ENCODE data around the gene PPP1R13B. TPM values are rescaled to one million over a fixed set of nuclear protein-coding genes. Genes with fewer than 3 reads are reported as not detected.

The PPP1R13B gene
- total RNA-seq, 2 donors from 2014 or later: 18.2 to 22.6 TPM

- no peaks in the 10 kb centered on the region for H3K9me3 ChIP-seq (ENCODE audit: control insufficient read depth, low read length, poor library complexity, severe bottlenecking)
- Mint-ChIP-seq H3K27me3 (peaks cover 14% of the 10 kb centered on the region), H3K27ac (no peak overlapping the region), H3K36me3 (ENCODE audit: low read depth) (no peaks in the 10 kb centered on the region), H3K4me3 (no peak overlapping the region), H3K4me1 (peaks cover 5% of the 10 kb centered on the region)
- ATAC-seq (no peak), DNase-seq (no peak)
Observed at GRCh38 chr14:103859416-103860202, 12.2 kb upstream of the PPP1R13B start.

- no peak overlapping the region for H3K4me3 Mint-ChIP-seq
- no peak overlapping the region for H3K27ac Mint-ChIP-seq
- DNase-seq (no peak), ATAC-seq (no peak)
- H3K36me3 Mint-ChIP-seq (ENCODE audit: low read depth): no peaks in the 10 kb centered on the region
- H3K9me3 ChIP-seq (ENCODE audit: control insufficient read depth, low read length, poor library complexity, severe bottlenecking): no peaks in the 10 kb centered on the region
- peaks cover 14% of the 10 kb centered on the region for H3K27me3 Mint-ChIP-seq
- H3K4me1 Mint-ChIP-seq: peaks cover 12% of the 10 kb centered on the region
Observed at GRCh38 chr14:103858063-103858781, 10.8 kb upstream of the PPP1R13B start.

- H3K27me3 Mint-ChIP-seq: peaks cover 9% of the 10 kb centered on the region
- peaks cover 12% of the 10 kb centered on the region for H3K4me1 Mint-ChIP-seq
- no peak for ATAC-seq
- H3K4me3 Mint-ChIP-seq: no peak overlapping the region
- H3K9me3 ChIP-seq (ENCODE audit: control insufficient read depth, low read length, poor library complexity, severe bottlenecking): no peaks in the 10 kb centered on the region
- H3K27ac Mint-ChIP-seq: peak overlapping the region; percentile 80
- DNase-seq: no peak
- no peaks in the 10 kb centered on the region for H3K36me3 Mint-ChIP-seq (ENCODE audit: low read depth)
Observed at GRCh38 chr14:103857256-103857655, 9.9 kb upstream of the PPP1R13B start.

DNA sequence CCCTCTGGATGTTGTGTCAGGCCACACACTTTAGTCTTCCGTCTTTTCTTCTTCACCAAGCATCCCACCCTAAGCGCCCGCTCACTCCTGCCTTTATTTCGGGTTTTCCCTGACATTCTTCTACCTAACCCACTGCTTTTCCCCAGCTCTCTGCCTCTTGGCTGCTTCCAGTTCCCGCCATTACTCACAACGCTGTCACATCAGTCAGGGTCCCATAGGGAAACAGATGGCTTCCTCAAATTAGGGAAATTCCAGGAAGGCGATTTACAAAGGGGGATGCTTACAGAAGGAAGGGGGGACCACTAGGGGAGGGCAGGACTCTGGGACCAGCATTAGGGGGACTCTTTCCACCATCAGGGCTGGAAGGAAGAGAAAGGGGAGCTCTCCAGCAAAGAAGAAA lies 9.2 kb upstream of the PPP1R13B start:
- Mint-ChIP-seq H3K4me3 (no peak overlapping the region), H3K27ac (peak overlapping the region; percentile 80), H3K36me3 (ENCODE audit: low read depth) (no peaks in the 10 kb centered on the region), H3K27me3 (peaks cover 3% of the 10 kb centered on the region), H3K4me1 (peaks cover 13% of the 10 kb centered on the region)
- no peaks in the 10 kb centered on the region for H3K9me3 ChIP-seq (ENCODE audit: control insufficient read depth, low read length, poor library complexity, severe bottlenecking)
- ATAC-seq (no peak), DNase-seq (no peak)

DNA sequence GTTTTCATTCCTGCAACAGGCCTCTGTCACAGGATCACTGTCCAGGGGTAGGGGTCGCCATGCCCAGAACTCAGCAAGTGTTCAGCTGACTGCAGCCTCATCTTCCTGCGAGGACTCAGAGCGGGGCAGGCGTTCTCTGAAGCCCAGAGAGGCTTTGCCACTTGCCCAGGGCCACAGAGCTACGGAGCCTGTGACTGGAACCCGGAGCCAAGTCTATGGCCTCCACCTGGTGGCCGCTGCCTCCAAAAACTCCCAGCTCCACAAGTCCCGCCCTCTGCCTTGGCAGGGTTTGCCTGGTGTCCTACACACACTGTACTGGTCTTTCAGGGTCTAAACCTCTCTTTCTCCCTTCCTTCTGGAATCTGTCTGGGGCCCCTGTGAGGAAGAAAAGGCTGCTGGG lies 8.7 kb upstream of the PPP1R13B start:
- no peaks in the 10 kb centered on the region for H3K9me3 ChIP-seq (ENCODE audit: control insufficient read depth, low read length, poor library complexity, severe bottlenecking)
- H3K27ac Mint-ChIP-seq: peak overlapping the region; percentile 80
- ATAC-seq: no peak
- no peaks in the 10 kb centered on the region for H3K36me3 Mint-ChIP-seq (ENCODE audit: low read depth)
- peaks cover 13% of the 10 kb centered on the region for H3K4me1 Mint-ChIP-seq
- DNase-seq: no peak
- no peaks in the 10 kb centered on the region for H3K27me3 Mint-ChIP-seq
- no peak overlapping the region for H3K4me3 Mint-ChIP-seq

GRCh38 chr14:103855734-103856095 lies 8.3 kb upstream of the PPP1R13B start:
- H3K36me3 Mint-ChIP-seq (ENCODE audit: low read depth): no peaks in the 10 kb centered on the region
- H3K27me3 Mint-ChIP-seq: no peaks in the 10 kb centered on the region
- DNase-seq (no peak), ATAC-seq (no peak)
- H3K4me3 Mint-ChIP-seq: no peak overlapping the region
- H3K9me3 ChIP-seq (ENCODE audit: control insufficient read depth, low read length, poor library complexity, severe bottlenecking): no peaks in the 10 kb centered on the region
- peaks cover 13% of the 10 kb centered on the region for H3K4me1 Mint-ChIP-seq
- H3K27ac Mint-ChIP-seq: no peak overlapping the region

- no peak overlapping the region for H3K4me3 Mint-ChIP-seq
- peak overlapping the region; percentile 62 for H3K27ac Mint-ChIP-seq
- H3K4me1 Mint-ChIP-seq: peaks cover 13% of the 10 kb centered on the region
- DNase-seq (no peak), ATAC-seq (no peak)
- no peaks in the 10 kb centered on the region for H3K36me3 Mint-ChIP-seq (ENCODE audit: low read depth)
- H3K27me3 Mint-ChIP-seq: no peaks in the 10 kb centered on the region
- H3K9me3 ChIP-seq (ENCODE audit: control insufficient read depth, low read length, poor library complexity, severe bottlenecking): no peaks in the 10 kb centered on the region
Observed at GRCh38 chr14:103854822-103855733, 7.7 kb upstream of the PPP1R13B start.

GRCh38 chr14:103854017-103854808 lies 6.8 kb upstream of the PPP1R13B start:
- peak overlapping the region; percentile 62 for H3K27ac Mint-ChIP-seq
- DNase-seq (no peak), ATAC-seq (no peak)

GRCh38 chr14:103849151-103849886 lies 1.9 kb upstream of the PPP1R13B start:
- DNase-seq (no peak), ATAC-seq (no peak)
- Mint-ChIP-seq H3K4me1 (peaks cover 22% of the 10 kb centered on the region), H3K4me3 (peak overlapping the region; percentile 80), H3K27ac (no peak overlapping the region), H3K27me3 (no peaks in the 10 kb centered on the region), H3K36me3 (ENCODE audit: low read depth) (no peaks in the 10 kb centered on the region)
- no peaks in the 10 kb centered on the region for H3K9me3 ChIP-seq (ENCODE audit: control insufficient read depth, low read length, poor library complexity, severe bottlenecking)

More at GRCh38 chr14:103854017-103854808, 6.8 kb upstream of the PPP1R13B start:
- no peak overlapping the region for H3K4me3 Mint-ChIP-seq
- H3K27me3 Mint-ChIP-seq: no peaks in the 10 kb centered on the region
- no peaks in the 10 kb centered on the region for H3K36me3 Mint-ChIP-seq (ENCODE audit: low read depth)
- peaks cover 13% of the 10 kb centered on the region for H3K4me1 Mint-ChIP-seq
- H3K9me3 ChIP-seq (ENCODE audit: control insufficient read depth, low read length, poor library complexity, severe bottlenecking): no peaks in the 10 kb centered on the region

DNA sequence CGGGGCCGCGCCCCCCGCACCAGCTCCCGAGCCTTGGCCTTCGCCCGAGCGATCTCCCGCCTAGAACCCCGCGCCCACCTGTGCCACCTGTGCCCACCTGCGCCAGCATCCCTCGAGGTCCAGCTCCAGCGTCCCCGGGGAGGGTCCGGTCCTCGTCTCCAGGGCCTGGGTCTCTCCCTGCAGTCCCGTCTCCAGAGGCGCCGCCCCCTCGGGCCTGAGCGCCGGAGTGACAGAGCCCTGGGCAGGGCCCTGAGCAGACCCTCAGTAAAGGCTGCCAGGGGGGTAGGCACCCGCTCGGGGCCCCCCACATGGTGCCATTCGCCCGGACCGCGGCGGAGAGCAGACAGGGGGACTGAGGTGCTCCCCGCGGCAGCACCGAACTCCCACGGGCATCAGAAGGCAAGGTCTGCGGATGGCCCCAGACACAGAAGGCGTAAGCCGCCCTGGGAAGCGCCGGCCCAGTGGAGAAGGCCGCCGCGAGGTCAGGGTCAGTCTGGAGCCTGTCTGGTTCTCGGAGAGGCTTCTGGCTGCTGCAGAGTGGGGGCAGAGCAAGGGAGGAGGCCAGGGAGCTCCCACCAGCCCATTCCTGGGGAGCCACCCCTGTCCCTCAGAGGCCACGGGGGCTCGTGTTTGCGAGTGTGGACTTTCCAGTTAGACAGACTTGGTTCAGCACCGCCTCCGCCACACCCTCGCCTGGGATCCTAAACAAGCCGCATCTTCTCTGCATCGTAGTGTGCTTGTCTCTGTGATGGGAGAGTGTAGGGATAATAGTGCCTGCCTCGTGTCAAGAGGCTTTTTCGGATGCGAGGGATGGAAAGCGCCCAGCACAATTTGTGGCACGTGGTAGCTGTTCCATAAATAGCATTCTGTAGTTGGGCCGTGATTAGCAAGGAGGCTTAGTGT lies 1.1 kb upstream of the PPP1R13B start:
- ATAC-seq: no peak
- no peak for DNase-seq
- Mint-ChIP-seq H3K27me3 (no peaks in the 10 kb centered on the region), H3K4me1 (peaks cover 16% of the 10 kb centered on the region), H3K36me3 (ENCODE audit: low read depth) (no peaks in the 10 kb centered on the region), H3K4me3 (peak overlapping the region; percentile 80), H3K27ac (no peak overlapping the region)
- H3K9me3 ChIP-seq (ENCODE audit: control insufficient read depth, low read length, poor library complexity, severe bottlenecking): no peaks in the 10 kb centered on the region
